ENCODE results near the gene LTBP3. TPM values are rescaled to one million over a fixed set of nuclear protein-coding genes. Genes with fewer than 3 reads are reported as not detected.

Gene LTBP3
- total and polyA plus RNA-seq, 9 of the 15 experiments (the other 6 are each of a cell fraction or from before 2014, with no cell fraction given) = 0.06 to 20.5 (median 4.8) TPM

GRCh38 chr11:65575568-65576231 lies 17.5 kb upstream of the LTBP3 start, which contains the start of gene EHBP1L1 (continued):
- TF ChIP-seq ZC3H11A (IDR thresholded peaks at IDR 0.05; ENCODE audit: low read depth, low read length) (no peak), ATF3 (IDR thresholded peaks at IDR 0.05) (no peak), ATF3 (CRISPR knock-in tag; conservative IDR thresholded peaks at IDR 0.05) (peak; percentile 12; the same call in 1 of the 2 replicates), KLF16 (IDR thresholded peaks at IDR 0.05) (no peak), KLF1 (tag; IDR thresholded peaks at IDR 0.05) (no peak), ZBTB40 (IDR thresholded peaks at IDR 0.05) (no peak), ZBTB40 (CRISPR knock-in tag; IDR thresholded peaks at IDR 0.05) (no peak), HES1 (IDR thresholded peaks at IDR 0.05; ENCODE audit: low read depth) (no peak), FOXJ3 (CRISPR knock-in tag; IDR thresholded peaks at IDR 0.05) (no peak), BRCA1 (IDR thresholded peaks at IDR 0.05) (no peak), BRCA1 (CRISPR knock-in tag; IDR thresholded peaks at IDR 0.05) (no peak), SREBF2 (CRISPR knock-in tag; IDR thresholded peaks at IDR 0.05) (no peak), MITF (IDR thresholded peaks at IDR 0.05) (no peak), PHB2 (IDR thresholded peaks at IDR 0.05; ENCODE audit: low read depth) (no peak; the same call in 1 of the 2 replicates), CHD4 (IDR thresholded peaks at IDR 0.05; ENCODE audit: insufficient read depth, insufficient replicate concordance, low read depth, low read length, poor library complexity, severe bottlenecking) (peak; percentile 85)
